NCI-H2196 treated with DMSO at 0.1 percent for 48 hours (cell line): ENCODE results near the gene SFRP2.

Experiments
- DNase-seq: peaks from one replicate; lab custom pipeline; 2025; ENCODE audit not compliant: unreplicated experiment; lab: John Stamatoyannopoulos, UW

The SFRP2 gene

GRCh38 chr4:153731239-153731638, 57.6 kb downstream of the SFRP2 start:
- DNase-seq = no peak
